HepG2 (cell line): ENCODE data around the gene NEDD4L. TPM values are rescaled to one million over a fixed set of nuclear protein-coding genes. Genes with fewer than 3 reads are reported as not detected.

Experiments
- EED ChIP-seq: sonication (generic); formaldehyde crosslinking; IDR thresholded peaks from 2 replicates; pipeline ENCODE4 v1.5.0; 2020; ENCODE audit warnings: mild to moderate bottlenecking, missing genetic modification reagents
- FOXJ3 ChIP-seq: sonication (generic); formaldehyde crosslinking; IDR thresholded peaks from 2 replicates; pipeline ENCODE4 v1.4.0; 2020; ENCODE audit warnings: missing genetic modification reagents, mild to moderate bottlenecking, borderline replicate concordance
- FOXK2 ChIP-seq: fragments of 450-650 bp; IDR thresholded peaks from 2 replicates; pipeline ENCODE4 v1.6.1; 2016
- FOXO1 ChIP-seq: sonication (generic); formaldehyde crosslinking; IDR thresholded peaks from 2 replicates; pipeline ENCODE4 v1.4.0; 2020; ENCODE audit warnings: missing genetic modification reagents
- GPN1 ChIP-seq: sonication (generic); formaldehyde crosslinking; IDR thresholded peaks from 2 replicates; pipeline ENCODE4 v1.5.1; 2020; ENCODE audit warnings: missing genetic modification reagents, borderline replicate concordance
- HMGXB3 ChIP-seq: sonication (generic); formaldehyde crosslinking; IDR thresholded peaks from 2 replicates; pipeline ENCODE4 v1.4.0; 2020; ENCODE audit warnings: missing genetic modification reagents, borderline replicate concordance
- MAZ ChIP-seq, 2 experiments: sonication (generic) in 1 of 2; formaldehyde crosslinking in 1 of 2; IDR thresholded peaks; 2 replicates each; pipeline versions ENCODE4 v1.5.0 to v1.6.1; 2012 to 2020; ENCODE audit warnings: low read depth in 2 of 2, mild to moderate bottlenecking in 2 of 2, borderline replicate concordance in 1 of 2, improper control_type of control experiment in 1 of 2, low read length in 1 of 2, missing genetic modification reagents in 1 of 2, moderate library complexity in 1 of 2
- REPIN1 ChIP-seq: sonication (generic); formaldehyde crosslinking; IDR thresholded peaks from 2 replicates; pipeline ENCODE4 v1.8.0; 2022; ENCODE audit warnings: missing genetic modification reagents, low read depth, mild to moderate bottlenecking, borderline replicate concordance
- RNF2 ChIP-seq: fragments of 450-650 bp; conservative IDR thresholded peaks from 2 replicates; pipeline ENCODE4 v1.6.1; 2016; ENCODE audit warnings: low read depth
- SP2 ChIP-seq: sonication (generic); formaldehyde crosslinking; IDR thresholded peaks from 2 replicates; pipeline ENCODE4 v1.5.1; 2020; ENCODE audit warnings: mild to moderate bottlenecking, missing genetic modification reagents
- TIGD3 ChIP-seq: sonication (generic); formaldehyde crosslinking; IDR thresholded peaks from 2 replicates; pipeline ENCODE4 v1.5.1; 2020; ENCODE audit warnings: mild to moderate bottlenecking, missing genetic modification reagents, borderline replicate concordance
- UBTF ChIP-seq: sonication (generic); formaldehyde crosslinking; IDR thresholded peaks from 2 replicates; pipeline ENCODE4 v1.4.0; 2020; ENCODE audit warnings: mild to moderate bottlenecking, missing genetic modification reagents
- ZBTB26 ChIP-seq: IDR thresholded peaks from 2 replicates; pipeline ENCODE4 v1.6.1; 2016; ENCODE audit warnings: missing compliant biosample characterization, missing genetic modification reagents, borderline replicate concordance
- ZFP37 ChIP-seq: sonication (generic); formaldehyde crosslinking; IDR thresholded peaks from 2 replicates; pipeline ENCODE4 v1.4.0; 2020; ENCODE audit warnings: missing genetic modification reagents, borderline replicate concordance
- ZKSCAN5 ChIP-seq: sonication (generic); formaldehyde crosslinking; IDR thresholded peaks from 2 replicates; pipeline ENCODE4 v1.5.1; 2020; ENCODE audit warnings: mild to moderate bottlenecking, missing genetic modification reagents
- ZNF296 ChIP-seq: sonication (generic); formaldehyde crosslinking; conservative IDR thresholded peaks from 2 replicates; pipeline ENCODE4 v1.5.0; 2020; ENCODE audit warnings: mild to moderate bottlenecking, missing genetic modification reagents
- ZNF558 ChIP-seq: sonication (generic); formaldehyde crosslinking; IDR thresholded peaks from 2 replicates; pipeline ENCODE4 v1.9.0; 2022; ENCODE audit warnings: mild to moderate bottlenecking, missing genetic modification reagents, borderline replicate concordance
- polyA plus RNA-seq, 8 experiments: library from polyadenylated mRNA; depleted of rRNA in 3 of 8; stranded (reverse) in 7 of 8; unstranded in 1 of 8; fragments of >200 nt; fragmentation: Illumina TruSeq in 4 of 8; extraction: Trizol in 4 of 8; gene quantifications; 2 replicates each; pipeline versions ENCODE4 v1.2.1 to v1.2.3, GENCODE V29; 2011 to 2016; ENCODE audit warnings: low read depth in 4 of 8, missing spikeins in 1 of 8, mixed read lengths in 1 of 8; ENCODE audit not compliant: insufficient read depth in 1 of 8
- total RNA-seq, 5 experiments: library from RNA; depleted of rRNA; stranded (reverse); fragments of >200 nt; fragmentation: Illumina TruSeq; extraction: Trizol; gene quantifications; 2 replicates each; pipeline ENCODE4 v1.2.3, GENCODE V29; 2016; ENCODE audit warnings: low read depth in 1 of 5

NEDD4L gene
- total and polyA plus RNA-seq, 2 of the 13 experiments (the other 11 are each of a cell fraction or from before 2014, with no cell fraction given), result 168 to 390 TPM

- TF ChIP-seq ZBTB26 (no peak), FOXO1 (CRISPR knock-in tag) (peak; percentile 75), ZNF558 (CRISPR knock-in tag) (no peak), UBTF (CRISPR knock-in tag) (peak; percentile 34; the same call in 1 of the 2 replicates), FOXK2 (peak; percentile 53; the same call in 1 of the 2 replicates), TIGD3 (CRISPR knock-in tag) (no peak), ZFP37 (no peak), SP2 (CRISPR knock-in tag) (no peak), MAZ (IDR thresholded peaks at IDR 0.05; ENCODE audit: borderline replicate concordance, low read depth, low read length) (no peak), MAZ (CRISPR knock-in tag; IDR thresholded peaks at IDR 0.05; ENCODE audit: low read depth) (peak; percentile 13; the same call in 1 of the 2 replicates), RNF2 (no peak), FOXJ3 (peak; percentile 98; the same call in 1 of the 2 replicates), REPIN1 (CRISPR knock-in tag) (peak; percentile 74; the same call in 1 of the 2 replicates), ZKSCAN5 (CRISPR knock-in tag) (no peak), GPN1 (CRISPR knock-in tag) (no peak), EED (CRISPR knock-in tag) (no peak), ZNF296 (no peak), HMGXB3 (CRISPR knock-in tag) (0 out of 2 replicates have a peak, but pooled peaks have one; percentile 67)
These were observed 30.5 kb upstream of the NEDD4L start (continued) for GRCh38 chr18:58013241-58014211.
